ENCODE data around the gene PSAP.

PSAP gene

DNA sequence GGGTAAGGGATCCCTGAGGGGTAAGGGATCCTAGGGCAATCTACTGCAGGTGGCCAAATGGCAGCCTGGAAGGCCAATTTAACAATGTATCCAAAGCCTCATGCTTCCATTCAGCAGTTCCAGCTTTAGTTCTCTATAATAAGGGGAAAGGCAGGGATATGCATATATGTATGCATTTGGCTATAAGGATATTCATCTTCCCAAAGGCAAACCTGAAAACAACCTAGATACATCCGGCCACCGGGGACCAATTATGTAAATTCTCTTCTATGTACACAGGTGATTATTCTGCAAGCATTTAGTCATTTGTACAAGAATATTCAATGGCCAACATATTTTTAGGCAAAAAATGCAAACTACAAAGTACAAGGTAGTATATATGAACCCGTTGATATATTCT is 26.7 kb downstream of the PSAP start:
- DNase-seq = no peak

DNA sequence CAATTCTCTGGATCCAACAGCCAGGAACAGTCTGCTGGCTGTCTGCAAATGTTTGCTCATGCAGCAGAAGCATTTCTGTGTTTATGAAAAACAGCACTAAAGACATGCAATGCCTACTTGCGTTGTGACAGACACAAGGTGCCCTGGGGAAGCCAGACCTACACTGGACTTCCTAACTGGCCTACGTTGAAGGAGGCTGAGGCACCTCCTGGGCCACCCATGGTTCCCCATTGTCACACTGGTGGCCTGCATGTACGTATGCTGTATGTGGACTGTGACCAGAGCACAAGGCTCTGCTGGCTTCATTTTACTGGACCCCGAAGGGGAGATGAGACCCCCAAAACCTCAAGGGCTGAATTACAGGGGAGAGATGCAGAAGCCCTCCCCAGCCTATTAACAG is 27.7 kb downstream of the PSAP start:
- DNase-seq = no peak

DNA sequence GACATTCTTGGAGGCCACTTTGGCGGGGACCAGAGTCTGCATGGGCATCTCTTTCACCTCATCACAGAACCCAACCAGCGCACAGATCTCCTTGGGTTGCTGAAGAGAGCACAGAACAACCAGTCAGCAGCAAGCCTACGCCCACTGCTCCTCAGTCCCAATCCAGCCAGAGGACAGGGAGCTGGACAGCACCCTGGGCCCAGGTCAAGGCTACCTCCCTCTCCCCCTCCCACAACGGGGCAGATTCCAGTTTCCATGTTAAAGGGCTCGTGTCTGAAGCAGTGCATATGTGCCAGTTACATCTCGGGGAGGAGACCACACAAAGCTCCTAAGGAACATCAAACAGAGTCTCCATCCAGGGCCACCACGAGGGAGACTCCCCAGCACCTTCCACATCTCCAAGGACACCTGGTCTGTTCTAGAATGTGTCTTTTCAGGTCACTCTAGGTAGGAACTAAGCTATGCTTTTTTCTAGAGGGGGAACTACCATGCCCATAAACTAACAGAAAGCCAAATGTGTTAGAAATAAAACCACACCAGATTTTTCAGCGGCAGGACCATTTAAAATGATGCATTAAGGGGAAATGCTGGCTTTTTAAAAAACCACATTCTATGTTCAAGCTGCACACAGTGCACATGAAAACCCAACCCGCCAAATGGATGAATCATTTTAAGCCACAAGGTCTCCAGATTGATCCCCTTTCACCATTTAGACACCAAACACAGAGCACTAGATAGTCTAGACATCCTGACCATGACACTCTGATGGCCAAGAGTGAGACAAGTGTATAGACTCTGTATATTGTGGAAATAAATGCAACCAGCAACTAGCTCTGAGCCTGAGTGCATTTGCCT is 28.9 kb downstream of the PSAP start:
- peak; percentile 16 for DNase-seq

DNA sequence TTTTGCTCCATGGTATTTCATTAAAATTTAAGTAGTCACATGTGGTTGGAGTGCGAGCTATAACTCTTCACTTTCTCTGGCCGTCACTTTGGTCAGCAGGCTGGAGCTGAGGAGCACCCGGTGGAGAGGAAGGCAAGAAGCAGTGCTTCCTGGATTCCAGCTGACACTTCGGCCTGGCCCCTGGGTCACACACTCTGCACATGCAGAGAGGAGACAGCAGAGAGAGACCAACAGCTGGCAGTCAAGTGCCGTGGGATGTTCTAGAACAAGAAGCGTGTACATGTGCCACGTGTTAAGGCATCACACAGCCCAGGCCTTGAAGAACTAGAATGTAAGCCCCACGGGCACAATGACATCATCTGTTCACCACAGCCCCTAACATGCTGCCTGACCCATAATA is 30.1 kb downstream of the PSAP start:
- DNase-seq = no peak

DNA sequence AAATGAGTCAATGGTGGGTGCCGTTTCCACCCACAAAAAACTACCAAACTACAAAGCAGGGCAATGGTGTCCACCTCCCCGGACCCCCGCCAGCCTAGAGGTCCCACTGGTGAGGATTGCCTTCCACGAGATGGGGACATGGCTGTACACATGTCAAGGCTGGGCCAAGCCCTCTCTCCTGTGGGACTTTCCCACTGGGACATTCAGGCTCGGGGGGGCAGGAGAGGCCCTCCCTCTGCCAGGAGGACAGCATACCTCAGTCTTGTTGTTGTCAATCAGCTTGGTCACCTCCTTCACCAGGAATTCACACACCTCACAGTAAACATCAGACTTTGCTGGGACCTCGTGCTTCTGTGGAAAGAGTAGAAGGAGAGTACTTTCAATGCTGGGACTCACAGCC is 31.1 kb downstream of the PSAP start:
- DNase-seq = no peak

DNA sequence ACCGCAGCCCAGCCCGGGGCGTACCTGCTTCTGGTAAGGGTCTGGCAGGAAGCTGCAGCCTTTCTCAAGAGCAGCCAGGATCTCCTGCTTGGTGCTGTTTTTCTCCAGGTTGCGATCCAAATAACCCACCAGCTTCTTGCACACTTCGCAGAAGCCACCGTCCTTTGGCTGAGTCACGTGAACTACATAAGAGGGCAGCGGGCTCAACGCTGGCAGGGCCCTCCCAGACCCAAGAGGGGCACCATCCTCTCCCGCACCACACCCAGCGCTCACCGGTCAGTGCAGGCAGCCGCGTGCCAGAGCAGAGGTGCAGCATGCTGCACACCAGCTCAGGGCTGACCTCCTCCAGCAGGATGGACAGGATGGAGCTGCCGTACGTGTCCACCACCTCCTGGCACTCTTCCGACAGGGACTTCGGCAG is 31.6 kb downstream of the PSAP start:
- no peak for DNase-seq

DNA sequence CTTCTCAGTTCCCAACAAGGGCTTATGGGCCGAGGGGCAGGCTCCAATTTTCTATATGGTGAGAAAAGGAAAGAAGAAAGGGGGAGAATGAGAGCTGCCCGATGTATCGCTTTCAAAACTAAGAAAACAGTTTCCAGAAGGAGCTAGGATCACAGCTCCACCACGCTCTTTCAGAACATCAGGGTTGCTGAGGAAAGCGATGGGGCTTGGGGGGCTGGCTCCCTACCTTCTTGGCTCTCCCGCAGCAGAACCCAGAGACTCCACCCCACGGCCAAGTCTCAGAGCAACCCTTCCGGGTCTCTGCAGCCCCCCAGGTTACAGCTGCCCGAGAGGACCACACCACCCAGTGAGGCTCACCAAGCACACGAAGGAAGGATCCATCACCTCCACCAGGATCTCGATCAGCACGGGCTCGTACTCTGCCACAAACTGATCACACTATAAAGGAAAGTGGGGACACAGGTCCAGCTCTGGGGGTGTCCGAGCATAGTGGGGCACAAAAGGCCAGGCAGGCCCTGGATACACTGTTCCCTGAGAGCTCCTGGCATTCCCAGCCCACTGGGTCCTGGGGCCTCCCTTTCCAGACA is 32.3 kb downstream of the PSAP start:
- no peak for DNase-seq

DNA sequence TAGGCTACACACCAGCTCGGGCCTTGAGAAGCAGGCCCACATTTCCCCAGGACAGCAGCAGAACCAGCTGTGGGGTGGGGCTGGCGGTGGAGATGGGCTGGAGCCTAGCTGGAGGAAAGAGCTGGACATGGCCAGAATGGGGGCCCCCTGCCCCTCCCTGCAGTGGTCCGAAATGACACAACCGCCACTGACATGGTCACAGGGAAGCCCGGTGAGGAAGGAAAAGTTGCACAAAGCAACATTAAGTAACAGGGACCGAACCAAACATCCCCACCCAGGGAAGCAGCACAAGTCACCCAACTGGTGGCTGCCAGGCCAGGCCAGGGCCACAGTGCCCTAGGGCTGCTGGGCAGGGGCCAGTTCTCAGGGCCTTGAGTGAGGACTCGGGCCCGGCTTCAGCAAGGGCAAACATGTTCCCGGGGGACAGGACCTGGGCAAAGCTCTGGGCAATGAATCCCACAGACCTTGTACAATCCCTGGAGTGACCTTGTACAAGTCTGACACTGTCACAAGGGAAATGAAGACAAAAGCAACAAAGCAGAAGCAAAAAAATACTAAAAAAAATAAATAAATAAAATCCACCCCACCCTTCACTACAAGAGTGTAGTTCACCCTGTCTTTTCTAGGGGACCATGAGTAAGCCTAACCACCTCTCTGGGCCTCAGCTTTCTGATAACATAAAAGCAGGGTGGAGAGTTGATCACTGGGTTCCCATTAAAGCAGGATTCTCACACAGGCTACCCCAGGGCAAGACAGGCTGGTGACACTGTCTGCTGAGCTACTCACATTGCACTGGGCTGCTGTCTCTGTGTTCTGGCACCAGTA is 33.0 kb downstream of the PSAP start:
- no peak for DNase-seq

DNA sequence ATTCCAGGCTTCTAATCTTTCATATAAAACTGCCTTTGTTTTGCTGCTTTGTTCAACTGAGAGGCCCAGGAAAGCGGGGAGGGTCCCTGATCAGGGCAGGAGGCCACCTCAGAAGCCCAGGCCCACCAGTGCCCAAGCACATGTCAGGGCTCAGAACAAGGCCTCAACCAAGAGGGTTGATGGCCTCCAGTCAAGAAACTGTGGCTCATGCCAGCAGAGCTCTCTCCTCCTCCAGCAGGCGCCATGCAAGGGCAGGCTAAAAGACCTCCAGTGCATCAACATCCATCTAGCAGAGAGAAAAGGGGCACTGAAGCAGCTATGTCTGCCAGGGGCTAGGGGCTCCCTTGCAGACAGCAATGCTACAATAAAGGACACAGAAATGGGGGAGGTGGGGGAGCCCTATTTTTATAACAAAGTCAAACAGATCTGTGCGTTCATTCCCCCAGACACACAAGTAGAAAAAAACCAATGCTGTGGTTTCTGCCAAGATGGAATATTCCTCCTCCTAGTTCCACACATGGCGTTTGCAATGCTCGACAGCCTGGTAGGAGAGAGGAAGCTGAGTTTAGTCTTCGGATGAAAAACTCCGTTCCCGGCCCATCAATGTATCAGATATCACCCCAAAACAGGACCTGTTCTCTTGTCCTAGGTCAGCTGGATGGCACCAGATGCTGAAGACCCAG is 34.0 kb downstream of the PSAP start:
- DNase-seq = no peak

DNA sequence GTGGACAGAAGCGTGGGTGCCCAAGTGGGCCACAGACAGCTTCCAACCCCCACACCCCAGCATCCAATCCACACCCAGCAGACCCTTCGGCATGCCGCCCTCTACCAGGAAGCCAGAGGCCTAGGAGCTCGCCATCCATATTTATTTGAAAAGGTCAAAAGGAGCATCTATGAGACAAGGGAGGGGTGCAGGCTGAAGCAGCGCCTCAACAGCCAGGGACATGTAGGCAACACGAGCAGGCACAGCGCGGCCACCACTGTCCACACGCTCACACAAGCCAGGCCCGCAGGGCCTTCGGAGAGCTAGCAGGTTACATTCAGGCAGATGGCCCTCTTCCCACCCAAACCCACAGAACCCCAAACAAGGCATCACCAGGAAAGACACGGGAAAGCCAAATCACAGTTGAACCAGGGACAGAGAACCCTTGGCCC is 34.6 kb downstream of the PSAP start:
- no peak for DNase-seq

DNA sequence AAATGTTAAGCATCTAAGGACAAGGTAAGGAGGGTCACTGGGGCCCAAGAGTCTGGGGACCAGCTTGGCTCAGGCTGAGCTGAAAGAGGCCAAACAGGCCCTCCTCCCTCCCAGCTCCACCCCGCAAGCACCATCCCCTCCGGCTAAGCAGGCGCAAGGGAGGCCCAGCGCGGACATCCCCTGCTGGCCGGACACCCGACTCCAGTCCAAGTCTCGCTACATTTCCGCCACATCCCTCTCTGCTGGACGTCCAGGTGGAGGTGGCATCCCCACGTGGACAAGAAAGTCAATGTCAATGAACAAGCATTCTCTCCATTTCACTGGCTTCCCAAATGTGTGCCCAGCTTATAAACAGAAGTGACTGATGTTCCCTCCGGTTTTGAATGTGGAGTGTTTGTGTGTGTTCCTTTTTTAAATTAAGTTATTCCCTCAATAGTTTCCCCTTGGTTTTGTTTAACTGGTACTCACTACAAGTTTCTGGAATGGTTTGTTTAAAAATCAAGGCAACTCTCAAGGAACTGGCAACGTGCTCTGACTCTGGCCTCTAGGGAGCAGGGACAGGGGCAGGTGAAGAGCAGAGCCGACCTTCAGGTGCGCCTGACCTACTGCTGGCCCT is 35.4 kb downstream of the PSAP start:
- no peak for DNase-seq

DNA sequence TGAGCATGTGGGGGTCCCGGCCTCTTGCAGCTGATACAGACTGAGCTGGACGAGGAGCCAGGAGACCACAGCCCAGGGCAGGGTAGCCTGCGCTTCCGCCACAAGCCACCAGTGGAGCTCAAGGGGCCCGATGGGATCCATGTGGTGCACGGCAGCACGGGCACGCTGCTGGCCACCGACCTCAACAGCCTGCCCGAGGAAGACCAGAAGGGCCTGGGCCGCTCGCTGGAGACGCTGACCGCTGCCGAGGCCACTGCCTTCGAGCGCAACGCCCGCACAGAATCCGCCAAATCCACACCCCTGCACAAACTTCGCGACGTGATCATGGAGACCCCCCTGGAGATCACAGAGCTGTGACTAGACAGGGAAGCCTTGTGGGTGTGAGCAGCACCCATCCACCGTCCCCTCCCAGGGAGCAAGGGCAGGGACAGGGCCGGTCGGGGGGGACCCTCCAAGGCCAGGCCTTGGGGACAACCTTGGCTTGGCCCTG is 36.1 kb downstream of the PSAP start:
- no peak for DNase-seq

DNA sequence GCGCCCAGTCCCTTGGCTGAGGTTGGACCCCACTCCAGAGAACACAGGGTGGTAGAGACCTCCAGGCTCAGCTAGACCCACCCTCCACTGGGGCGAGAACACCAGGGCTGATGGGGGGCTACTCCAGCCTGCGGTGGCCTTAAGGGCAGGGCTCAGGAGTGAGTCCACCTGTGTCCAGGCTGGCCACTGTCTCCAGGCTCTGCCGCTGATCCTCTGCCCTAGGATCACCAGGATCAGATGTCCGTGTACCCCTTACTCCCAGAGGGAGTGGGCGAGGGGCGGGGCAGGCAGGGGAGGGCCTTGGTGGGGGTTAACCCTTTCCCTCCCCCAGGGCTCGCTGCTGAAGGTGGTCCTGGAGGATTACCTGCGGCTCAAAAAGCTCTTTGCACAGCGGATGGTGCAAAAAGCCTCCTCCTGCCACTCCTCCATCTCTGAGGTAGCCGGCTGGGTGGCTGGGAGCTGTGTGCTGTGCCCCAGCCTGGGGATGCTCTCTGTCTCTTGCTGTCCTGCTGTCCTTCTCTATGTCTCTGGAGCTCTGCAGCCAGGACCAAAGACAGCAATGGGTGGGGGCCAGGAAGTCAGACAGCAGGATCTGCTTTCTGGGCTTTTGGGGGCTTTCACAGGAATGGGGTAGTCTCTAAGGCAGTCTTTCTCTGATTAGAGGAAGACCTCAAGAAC is 38.0 kb downstream of the PSAP start:
- no peak for DNase-seq

DNA sequence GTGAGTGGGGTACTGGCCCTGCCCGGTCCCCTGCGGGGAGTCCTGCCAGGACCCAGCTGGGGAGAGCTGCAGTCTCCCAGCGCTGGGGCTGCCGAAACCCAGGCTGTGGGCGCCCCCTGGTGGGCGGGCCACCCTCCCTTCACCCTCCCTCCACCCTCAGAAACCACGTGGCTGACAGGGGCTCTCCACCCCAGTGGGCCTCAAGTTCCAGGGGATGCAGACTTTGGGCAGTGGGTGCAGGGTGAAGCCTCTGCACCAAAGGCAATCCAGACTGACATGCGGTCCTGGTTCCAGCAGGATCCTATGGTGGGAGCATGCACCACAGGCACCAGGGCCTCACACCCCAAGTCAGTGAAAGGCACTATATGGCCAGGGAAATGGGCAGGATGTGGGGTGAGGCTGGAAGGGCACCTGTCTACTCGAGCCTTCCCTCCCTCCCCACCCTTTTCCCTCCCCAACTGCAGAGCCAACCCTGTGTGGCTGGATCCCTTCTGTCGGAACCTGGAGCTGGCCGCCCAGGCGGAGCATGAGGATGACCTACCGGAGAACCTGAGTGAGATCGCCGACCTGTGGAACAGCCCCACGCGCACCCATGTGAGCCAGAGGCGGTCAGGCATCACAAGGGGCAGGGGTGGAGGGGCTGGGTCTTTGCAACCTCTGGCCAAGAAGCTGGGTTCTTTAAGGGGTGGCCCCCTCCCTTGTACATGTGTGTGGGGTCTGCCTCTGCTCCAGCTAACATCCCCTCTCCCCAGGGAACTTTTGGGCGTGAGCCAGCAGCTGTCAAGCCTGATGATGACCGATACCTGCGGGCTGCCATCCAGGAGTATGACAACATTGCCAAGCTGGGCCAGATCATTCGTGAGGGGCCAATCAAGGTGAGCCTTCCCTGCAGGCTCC is 38.8 kb downstream of the PSAP start:
- peak; percentile 14 for DNase-seq

DNA sequence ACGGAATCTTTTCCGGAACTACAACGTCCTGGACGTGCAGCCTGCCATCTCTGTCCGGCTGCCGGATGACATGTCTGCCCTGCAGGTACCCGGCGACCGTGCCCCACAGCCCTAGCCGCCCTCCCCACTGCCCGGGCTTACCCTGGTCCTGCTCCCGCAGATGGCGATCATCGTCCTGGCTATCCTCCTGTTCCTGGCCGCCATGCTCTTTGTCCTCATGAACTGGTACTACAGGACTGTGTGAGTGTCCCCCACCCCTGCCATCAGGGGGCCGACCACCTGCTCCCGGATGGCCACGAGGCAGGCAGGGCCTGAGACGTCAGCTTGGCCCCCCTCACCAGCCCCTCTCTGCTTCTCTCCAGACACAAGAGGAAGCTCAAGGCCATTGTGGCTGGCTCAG is 39.7 kb downstream of the PSAP start:
- DNase-seq = no peak

DNA sequence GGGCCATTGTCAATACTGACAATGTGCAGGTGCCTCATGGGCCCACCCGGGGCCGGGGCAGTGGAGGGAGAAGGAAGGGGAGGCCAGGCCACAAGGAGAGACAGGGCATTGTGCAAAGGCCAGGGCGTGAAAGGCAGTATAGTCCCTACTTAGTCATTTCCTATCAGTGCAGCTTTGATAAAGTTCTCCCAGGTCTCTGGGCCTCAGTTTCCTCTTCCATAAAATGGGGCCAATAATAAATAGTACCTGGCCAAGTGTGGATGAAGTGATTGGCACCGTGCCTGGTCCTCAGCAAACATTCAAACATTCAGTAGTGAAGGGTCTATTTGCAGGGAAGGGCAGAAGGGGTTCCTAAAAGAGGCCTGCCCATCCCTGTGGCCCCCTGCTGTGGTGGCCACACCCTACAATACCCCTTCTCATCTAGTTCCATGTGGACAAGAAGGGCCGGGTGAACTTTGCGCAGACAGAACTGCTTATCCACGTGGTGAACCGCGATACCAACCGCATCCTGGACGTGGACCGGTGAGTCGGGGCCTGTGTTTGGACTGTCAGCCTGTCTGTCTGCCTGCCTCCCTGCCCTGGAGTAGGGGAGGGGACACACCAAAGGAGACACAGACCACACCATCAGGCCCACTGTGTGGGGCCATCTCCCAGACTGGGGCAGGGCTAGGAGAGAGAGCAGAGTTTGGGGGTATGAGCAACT is 40.9 kb downstream of the PSAP start:
- DNase-seq = no peak

DNA sequence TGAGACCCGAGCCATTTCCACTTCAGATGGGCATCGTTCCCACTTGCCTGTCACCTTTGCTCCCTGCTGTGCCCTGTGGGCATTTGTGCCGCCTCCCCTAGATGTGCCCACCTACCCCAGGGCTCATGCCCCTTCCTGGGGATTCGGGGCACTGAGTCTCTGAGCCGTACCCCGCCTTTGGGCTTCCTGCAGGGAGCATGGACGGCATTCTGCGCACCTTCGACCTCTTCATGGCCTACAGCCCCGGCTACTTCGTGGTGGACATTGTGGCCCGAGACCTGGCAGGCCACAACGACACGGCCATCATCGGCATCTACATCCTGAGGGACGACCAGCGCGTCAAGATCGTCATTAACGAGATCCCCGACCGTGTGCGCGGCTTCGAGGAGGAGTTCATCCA is 41.4 kb downstream of the PSAP start:
- no peak for DNase-seq

DNA sequence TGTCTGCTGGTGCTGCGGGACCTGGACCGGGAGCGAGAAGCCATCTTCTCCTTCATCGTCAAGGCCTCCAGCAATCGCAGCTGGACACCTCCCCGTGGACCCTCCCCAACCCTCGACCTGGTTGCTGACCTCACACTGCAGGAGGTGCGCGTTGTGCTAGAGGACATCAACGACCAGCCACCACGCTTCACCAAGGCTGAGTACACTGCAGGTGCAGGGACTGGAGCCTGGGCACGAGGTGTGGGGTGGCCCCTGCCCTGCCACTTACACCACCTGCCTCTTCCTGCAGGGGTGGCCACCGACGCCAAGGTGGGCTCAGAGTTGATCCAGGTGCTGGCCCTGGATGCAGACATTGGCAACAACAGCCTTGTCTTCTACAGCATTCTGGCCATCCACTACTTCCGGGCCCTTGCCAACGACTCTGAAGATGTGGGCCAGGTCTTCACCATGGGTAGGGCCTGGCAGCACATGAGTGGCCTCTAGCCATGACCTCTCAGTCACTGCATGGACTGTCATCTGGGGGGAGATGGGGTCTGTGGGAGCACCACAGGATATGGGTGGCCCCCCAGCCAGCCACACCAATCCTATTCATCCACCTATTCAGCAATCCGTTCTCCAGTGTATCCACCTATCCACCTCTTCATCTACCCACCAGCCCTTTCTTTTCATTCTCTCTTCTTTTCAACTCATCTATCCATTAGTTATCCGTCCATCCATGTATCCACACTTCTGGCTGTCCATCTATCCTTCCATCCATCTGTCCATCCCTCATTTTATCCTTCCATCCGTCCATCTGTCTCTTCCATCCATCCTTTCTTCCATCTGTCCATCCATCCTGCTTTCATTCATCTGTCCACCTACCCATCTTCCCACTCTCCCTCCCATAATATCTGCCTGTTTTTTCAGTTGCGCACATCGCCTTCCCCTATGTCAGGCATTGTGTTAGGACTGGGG is 43.2 kb downstream of the PSAP start:
- no peak for DNase-seq

Data from NK-92 treated with Interleukin-12 subunit alpha and Interleukin-12 subunit beta, amount 100 ng/mL, for 24 hours (cell line).